GM19463 (cell line): Measurements from ENCODE around the gene VPS13D.
A peak's percentile ranks its signal among the peaks of the same experiment; 100 is the strongest.

Experiments
- ATAC-seq: cut with Tn5 transposase; IDR thresholded peaks from one replicate; pipeline ENCODE4 v1.9.1; 2021; ENCODE audit warnings: mild to moderate bottlenecking, moderate library complexity; ENCODE audit not compliant: unreplicated experiment

Gene VPS13D, protein sequence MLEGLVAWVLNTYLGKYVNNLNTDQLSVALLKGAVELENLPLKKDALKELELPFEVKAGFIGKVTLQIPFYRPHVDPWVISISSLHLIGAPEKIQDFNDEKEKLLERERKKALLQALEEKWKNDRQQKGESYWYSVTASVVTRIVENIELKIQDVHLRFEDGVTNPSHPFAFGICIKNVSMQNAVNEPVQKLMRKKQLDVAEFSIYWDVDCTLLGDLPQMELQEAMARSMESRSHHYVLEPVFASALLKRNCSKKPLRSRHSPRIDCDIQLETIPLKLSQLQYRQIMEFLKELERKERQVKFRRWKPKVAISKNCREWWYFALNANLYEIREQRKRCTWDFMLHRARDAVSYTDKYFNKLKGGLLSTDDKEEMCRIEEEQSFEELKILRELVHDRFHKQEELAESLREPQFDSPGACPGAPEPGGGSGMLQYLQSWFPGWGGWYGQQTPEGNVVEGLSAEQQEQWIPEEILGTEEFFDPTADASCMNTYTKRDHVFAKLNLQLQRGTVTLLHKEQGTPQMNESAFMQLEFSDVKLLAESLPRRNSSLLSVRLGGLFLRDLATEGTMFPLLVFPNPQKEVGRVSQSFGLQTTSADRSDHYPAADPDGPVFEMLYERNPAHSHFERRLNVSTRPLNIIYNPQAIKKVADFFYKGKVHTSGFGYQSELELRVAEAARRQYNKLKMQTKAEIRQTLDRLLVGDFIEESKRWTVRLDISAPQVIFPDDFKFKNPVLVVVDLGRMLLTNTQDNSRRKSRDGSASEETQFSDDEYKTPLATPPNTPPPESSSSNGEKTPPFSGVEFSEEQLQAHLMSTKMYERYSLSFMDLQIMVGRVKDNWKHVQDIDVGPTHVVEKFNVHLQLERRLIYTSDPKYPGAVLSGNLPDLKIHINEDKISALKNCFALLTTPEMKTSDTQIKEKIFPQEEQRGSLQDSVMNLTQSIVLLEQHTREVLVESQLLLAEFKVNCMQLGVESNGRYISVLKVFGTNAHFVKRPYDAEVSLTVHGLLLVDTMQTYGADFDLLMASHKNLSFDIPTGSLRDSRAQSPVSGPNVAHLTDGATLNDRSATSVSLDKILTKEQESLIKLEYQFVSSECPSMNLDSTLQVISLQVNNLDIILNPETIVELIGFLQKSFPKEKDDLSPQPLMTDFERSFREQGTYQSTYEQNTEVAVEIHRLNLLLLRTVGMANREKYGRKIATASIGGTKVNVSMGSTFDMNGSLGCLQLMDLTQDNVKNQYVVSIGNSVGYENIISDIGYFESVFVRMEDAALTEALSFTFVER (N-terminal part only)

GRCh38 chr1:12229835-12230548 is at the start of gene VPS13D:
VPS13D (plus strand) TSS chr1:12230030; CDS start chr1:12234267, 4,237 bp downstream.
- peak; percentile 87 for ATAC-seq

DNA sequence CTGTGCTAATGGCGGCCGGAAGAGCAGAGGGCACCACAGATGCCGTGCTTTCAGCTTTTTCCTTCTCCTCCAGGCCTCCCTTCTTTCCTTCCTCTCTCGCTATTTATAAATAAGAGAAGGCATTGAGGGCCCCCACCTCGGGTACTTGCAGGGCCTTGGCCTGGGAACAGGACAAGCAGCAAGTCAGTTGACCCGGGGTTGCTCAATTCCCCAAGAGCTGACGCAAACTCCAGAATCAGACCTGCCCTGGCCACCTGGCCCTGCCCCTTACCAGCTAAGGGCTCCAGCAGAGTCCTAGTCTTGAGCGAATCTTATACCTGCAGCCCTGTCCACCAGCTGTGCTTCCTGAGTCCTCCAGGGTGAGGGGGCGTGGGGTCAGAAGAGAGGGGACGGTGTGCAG is 49.5 kb upstream of the VPS13D start:
- no peak for ATAC-seq

GRCh38 chr1:12180903-12181302 is 48.9 kb upstream of the VPS13D start:
- no peak for ATAC-seq

DNA sequence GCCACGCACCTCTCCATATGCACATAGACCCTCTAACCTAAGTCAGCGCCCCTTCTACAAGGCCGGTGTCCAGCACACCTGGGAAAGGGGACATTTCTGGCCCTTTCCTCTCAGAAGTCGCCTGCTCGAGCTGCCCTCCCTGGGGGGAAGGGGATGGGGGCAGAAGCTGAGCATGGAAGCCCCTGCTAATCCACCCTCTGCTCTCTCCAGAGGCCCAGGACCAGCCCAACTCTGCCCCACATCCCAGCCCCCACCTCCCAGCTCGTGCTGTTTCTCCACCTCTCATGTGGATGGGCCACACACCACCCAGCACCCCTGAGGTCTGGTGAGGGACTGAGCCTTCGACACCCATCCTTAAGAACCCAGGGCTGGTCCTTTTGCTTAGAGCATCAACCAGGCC is 48.3 kb upstream of the VPS13D start:
- no peak for ATAC-seq

DNA sequence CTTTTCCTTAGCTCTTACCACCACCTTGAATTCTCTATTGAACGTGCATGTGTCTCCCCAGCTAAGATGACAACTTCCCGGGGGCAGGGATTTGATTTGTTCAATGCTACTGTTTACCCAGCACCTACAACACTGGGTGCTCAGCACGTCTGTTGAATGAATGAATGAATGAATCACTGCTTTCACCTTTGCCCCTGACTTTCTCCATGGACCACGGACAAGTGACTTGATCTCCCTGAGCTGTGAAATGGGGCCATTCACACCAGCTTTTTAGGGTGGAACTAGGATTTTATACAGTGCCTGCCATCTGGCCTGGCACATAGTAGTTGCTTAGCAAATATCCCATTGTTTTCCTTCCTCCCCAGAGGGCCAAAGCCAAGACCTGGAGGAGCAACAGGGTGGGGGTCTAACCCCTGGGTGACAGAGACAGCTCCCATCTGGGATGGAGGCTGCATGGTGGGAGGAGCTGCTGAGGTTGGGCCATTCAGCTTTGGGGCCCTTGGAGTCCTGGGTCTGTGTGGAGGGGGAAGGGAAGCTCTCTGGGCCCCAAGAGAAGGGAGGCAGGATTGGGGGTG is 47.3 kb upstream of the VPS13D start:
- no peak for ATAC-seq

DNA sequence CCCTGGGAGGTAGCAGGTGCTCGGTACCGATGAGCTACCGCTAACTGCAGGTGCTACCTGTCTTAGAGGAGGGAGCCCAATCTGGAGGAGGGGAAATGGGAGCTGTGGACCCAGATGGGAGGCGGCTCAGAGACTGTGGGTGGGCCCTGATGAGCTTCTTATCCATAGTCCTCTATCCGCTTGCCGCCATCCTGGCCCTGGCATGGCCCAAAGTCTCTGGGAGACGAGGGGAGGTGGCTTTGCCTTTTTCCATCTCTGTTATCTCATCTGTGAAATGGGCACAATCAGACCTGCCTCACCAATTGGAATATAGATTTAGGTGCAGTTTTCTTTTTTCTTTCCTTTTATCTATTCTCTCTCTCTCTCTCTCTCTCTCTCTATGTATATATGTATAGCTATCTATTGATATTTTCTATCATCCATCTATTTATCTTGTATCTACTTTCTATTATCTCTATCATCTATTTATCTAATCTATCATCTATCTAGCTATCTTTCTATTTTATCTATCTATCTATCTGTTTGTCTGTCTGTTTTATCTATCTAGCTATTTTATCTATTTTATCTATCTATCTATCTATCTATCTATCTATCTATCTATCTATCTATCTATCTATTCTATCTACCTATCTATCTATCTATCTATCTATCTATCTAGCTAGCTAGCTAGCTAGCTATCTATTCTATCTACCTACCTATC is 46.6 kb upstream of the VPS13D start:
- ATAC-seq, result no peak

DNA sequence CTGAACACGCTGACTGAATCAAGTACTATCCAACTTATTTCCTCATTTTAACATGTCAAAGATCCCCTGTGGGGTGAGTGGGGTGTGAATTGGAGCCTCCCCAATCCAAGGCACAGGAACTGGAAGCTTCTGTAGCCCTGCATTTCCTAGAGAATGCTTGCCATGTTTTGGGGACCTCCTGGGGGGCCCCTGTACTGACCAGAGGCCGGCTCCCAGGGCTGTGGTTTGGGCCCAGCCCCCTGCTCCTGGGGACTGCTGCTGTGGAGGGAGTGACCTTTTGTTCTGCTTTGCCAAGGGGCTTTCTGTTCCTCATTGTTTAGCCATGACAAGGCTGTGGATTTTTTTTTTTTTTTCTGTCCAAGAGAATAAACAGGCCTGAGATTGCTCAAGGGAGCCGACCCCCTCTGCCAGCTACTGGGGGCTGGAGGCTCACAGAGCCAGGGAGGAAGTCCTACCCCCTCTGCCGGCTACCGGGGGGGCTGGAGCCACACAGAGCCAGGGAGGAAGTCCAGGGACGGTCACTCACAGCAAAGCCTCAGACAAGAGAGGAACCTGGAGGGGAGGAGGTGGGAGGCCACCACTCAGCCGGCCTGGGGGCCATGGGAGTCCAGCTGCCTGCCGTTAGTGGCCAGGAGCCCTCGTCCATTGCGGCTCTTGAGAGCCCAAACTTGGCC is 45.7 kb upstream of the VPS13D start:
- no peak for ATAC-seq

DNA sequence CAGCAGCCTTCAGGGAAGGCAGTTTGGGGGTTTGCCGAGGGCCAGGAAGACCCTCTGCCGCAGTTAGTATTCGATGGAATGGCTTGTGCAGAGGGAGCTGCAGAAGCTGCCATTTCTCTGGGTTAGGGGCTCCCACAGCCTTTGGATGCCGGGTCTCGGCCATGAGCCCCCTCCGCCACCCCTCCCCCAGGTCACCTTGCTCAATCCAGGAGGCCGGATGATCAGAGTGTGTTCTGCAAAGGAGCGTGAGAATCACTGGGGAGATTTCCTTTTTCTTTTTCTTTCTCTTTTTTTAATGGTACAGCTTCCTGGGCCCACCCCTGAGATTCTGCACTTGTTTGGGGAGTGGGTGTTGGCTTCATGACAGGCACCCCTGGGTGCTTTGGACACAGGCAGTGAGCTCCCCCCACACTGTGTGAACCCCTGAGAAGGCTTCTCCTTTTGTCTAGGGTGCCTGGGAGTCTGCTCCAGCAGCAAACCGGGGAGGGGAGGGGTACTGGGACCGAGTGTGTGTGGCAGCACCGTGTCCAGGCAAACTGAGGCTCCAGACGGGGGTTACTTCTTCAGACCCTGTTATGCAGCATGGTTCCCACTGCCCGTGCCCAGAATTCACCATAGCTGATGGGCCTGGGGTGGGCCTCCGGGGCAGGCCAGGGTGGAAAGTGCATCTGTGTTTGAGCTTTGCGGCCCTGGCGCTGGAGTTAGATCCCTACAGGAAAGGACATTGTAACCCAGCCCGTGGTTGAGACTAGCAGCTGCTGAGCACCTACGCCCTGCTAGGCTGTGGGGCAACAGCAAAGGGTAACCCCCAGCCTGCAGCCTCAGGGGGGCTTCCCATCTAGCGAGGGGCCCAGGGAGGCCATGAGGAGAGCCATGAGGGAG is 44.6 kb upstream of the VPS13D start:
- no peak for ATAC-seq

DNA sequence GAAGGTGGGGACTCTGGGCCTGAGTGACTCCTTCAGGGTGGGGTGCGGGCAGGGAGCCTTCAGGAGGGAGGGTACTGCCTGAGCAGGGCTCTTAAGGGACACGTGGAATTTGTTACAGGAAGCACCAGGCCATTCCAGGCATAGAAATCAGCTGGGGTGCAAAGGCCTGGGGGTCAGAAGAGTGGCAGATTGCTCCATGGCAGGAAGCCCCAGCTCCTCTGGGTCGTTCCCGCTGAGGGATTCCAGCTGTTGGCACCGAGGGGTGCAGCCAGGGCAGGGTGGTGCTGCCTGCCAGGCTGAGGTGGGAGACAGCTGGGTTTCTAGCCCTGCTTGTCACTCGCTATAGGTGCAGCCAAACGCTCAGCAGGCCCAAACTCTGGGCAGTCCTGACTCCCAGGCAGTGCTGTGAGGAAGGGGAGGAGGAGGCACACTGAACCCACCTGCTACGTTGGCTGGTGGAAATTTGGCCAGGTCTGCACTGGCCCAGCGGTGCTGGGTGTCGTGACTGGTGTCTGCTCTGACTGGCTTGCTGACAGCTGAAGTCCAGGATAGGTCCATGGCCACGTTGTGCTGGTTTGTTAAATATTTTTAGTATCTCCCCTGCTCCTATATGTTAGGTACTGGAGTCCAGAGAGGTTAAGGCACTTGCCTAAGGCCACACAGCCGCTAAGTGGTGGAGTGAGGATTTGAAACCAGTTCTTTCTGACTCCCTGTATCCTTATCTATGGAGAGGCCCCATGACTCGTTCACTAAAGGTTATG is 43.7 kb upstream of the VPS13D start:
- ATAC-seq, result no peak

- no peak for ATAC-seq
These were observed 43.2 kb upstream of the VPS13D start for GRCh38 chr1:12186679-12186985.

- ATAC-seq, result no peak
These were observed 41.7 kb upstream of the VPS13D start for GRCh38 chr1:12188115-12188514.

- no peak for ATAC-seq
These were observed 41.0 kb upstream of the VPS13D start for GRCh38 chr1:12188657-12189327.

- ATAC-seq, result no peak
These were observed 40.5 kb upstream of the VPS13D start for GRCh38 chr1:12189328-12189682.

- no peak for ATAC-seq
These were observed 38.4 kb upstream of the VPS13D start for GRCh38 chr1:12191242-12192032.

- no peak for ATAC-seq
These were observed 35.1 kb upstream of the VPS13D start for GRCh38 chr1:12194666-12195216.

DNA sequence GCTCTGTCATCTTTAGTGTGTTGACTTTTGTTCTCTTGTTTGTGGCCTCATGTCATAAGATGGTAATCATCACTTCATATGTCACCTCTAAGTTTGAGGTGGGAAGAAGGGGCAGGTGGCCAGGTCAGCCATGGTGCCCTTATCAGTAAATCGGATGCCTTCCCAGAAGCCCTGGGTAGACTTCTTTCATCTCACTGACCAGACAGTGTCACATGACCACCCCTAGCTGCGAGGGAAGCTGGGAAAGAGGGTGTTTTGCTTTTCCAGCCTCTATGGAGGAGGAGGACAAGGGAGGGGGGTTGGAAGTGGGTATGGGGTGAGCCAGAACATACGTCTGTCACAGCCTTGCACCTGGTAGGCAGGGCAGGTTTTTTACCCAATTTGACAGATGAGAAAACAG is 34.4 kb upstream of the VPS13D start:
- ATAC-seq, result no peak
